ENCODE measurements around the gene ADAMTS12. TPM values are rescaled to one million over a fixed set of nuclear protein-coding genes. Genes with fewer than 3 reads are reported as not detected.

Gene ADAMTS12
- total and polyA plus RNA-seq, 10 of the 15 experiments (the other 5 are each of a cell fraction or from before 2014, with no cell fraction given): 0.11 to 35.8 (median 20.7) TPM

DNA sequence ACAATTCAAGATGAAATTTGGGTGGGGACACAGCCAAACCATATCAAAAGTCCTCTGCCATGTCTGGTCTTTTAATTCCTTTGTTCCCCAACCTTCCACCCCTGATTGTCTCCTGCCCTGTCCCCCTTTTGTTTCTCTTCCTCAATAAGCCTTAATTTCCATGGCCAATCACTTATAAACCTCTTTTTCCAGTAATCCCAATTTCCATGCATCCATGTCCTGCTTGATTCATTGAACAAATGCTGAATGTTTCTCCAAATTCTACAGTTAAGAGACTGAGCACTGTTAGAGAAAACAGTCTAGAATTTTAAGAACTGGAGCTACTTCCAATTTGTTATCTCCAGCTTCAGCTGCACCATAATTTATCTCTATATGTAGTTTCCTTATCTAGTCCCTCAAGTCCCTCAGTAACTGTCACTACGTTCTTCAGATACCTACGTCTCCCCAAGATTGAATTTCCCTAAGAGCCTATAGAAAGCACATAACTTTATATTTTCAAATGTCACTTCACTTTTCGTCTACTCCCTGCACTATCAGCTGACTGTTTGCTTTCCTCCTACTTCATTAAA, 416.8 kb downstream of the ADAMTS12 start (continued):
- TF ChIP-seq MXI1 (IDR thresholded peaks at IDR 0.05; ENCODE audit: low read depth, low read length): no peak
- TF ChIP-seq TCF3 (IDR thresholded peaks at IDR 0.05; ENCODE audit: borderline replicate concordance, insufficient read depth, low read depth, low read length): no peak
- TF ChIP-seq, protein P1, sequence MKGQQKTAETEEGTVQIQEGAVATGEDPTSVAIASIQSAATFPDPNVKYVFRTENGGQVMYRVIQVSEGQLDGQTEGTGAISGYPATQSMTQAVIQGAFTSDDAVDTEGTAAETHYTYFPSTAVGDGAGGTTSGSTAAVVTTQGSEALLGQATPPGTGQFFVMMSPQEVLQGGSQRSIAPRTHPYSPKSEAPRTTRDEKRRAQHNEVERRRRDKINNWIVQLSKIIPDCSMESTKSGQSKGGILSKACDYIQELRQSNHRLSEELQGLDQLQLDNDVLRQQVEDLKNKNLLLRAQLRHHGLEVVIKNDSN (IDR thresholded peaks at IDR 0.05; ENCODE audit: borderline replicate concordance, extremely low read length, insufficient read depth, low read depth, low read length): no peak
- TF ChIP-seq NFIC (IDR thresholded peaks at IDR 0.05; ENCODE audit: low read depth, low read length): no peak
- TF ChIP-seq, protein P2, sequence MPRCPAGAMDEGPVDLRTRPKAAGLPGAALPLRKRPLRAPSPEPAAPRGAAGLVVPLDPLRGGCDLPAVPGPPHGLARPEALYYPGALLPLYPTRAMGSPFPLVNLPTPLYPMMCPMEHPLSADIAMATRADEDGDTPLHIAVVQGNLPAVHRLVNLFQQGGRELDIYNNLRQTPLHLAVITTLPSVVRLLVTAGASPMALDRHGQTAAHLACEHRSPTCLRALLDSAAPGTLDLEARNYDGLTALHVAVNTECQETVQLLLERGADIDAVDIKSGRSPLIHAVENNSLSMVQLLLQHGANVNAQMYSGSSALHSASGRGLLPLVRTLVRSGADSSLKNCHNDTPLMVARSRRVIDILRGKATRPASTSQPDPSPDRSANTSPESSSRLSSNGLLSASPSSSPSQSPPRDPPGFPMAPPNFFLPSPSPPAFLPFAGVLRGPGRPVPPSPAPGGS (IDR thresholded peaks at IDR 0.05; ENCODE audit: borderline replicate concordance, insufficient read depth, low read depth, low read length, poor library complexity, severe bottlenecking): no peak
- no peak for TF ChIP-seq RCOR1 (conservative IDR thresholded peaks at IDR 0.05; ENCODE audit: low read depth, low read length)
- TF ChIP-seq, protein P3, sequence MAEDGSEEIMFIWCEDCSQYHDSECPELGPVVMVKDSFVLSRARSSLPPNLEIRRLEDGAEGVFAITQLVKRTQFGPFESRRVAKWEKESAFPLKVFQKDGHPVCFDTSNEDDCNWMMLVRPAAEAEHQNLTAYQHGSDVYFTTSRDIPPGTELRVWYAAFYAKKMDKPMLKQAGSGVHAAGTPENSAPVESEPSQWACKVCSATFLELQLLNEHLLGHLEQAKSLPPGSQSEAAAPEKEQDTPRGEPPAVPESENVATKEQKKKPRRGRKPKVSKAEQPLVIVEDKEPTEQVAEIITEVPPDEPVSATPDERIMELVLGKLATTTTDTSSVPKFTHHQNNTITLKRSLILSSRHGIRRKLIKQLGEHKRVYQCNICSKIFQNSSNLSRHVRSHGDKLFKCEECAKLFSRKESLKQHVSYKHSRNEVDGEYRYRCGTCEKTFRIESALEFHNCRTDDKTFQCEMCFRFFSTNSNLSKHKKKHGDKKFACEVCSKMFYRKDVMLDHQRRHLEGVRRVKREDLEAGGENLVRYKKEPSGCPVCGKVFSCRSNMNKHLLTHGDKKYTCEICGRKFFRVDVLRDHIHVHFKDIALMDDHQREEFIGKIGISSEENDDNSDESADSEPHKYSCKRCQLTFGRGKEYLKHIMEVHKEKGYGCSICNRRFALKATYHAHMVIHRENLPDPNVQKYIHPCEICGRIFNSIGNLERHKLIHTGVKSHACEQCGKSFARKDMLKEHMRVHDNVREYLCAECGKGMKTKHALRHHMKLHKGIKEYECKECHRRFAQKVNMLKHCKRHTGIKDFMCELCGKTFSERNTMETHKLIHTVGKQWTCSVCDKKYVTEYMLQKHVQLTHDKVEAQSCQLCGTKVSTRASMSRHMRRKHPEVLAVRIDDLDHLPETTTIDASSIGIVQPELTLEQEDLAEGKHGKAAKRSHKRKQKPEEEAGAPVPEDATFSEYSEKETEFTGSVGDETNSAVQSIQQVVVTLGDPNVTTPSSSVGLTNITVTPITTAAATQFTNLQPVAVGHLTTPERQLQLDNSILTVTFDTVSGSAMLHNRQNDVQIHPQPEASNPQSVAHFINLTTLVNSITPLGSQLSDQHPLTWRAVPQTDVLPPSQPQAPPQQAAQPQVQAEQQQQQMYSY (CRISPR knock-in tag; IDR thresholded peaks at IDR 0.05): no peak
- no peak for TF ChIP-seq SMAD1 (IDR thresholded peaks at IDR 0.05; ENCODE audit: low read depth, partially characterized antibody)
- TF ChIP-seq ZNF207 (IDR thresholded peaks at IDR 0.05; ENCODE audit: borderline replicate concordance): no peak
- TF ChIP-seq ZNF622 (IDR thresholded peaks at IDR 0.05): no peak
